COLO668 (cell line): ENCODE results near the gene SP7.

Source experiments
- DNase-seq: peaks from one replicate; lab custom pipeline; 2025; ENCODE audit not compliant: unreplicated experiment; lab: John Stamatoyannopoulos, UW

SP7 gene

GRCh38 chr12:53279283-53279869 lies 56.8 kb downstream of the SP7 start:
- DNase-seq = no peak

- DNase-seq = no peak
Observed at GRCh38 chr12:53277981-53278380, 58.2 kb downstream of the SP7 start.
